ENCODE results near the gene BCAP31. TPM values are rescaled to one million over a fixed set of nuclear protein-coding genes. Genes with fewer than 3 reads are reported as not detected.
A peak's percentile ranks its signal among the peaks of the same experiment; 100 is the strongest.

Gene BCAP31
- total and polyA plus RNA-seq, 2 of the 13 experiments (the other 11 are each of a cell fraction or from before 2014, with no cell fraction given), result 139 to 178 TPM

- DNase-seq (ENCODE audit: low spot score) (no peak), FAIRE-seq (no peak), ATAC-seq (no peak; the same call in 2 of the 3 replicates)
- ChIA-PET POLR2A (no interaction called here), CTCF (ENCODE audit: low intra/inter-chr PET ratio, low total read pairs) (no interaction called here)
- in situ Hi-C loops (cut with HindIII; ENCODE audit: extremely low pct_ligation_motif_present, low pct_unique_long_range_greater_than_20kb), result no loop called here
- Histone ChIP-seq H3K79me2 (ENCODE audit: insufficient read depth, low read length) (no peaks in the 10 kb centered on the region), H2AFZ (ENCODE audit: low read length) (no peak overlapping the region), H4K20me1 (ENCODE audit: insufficient read depth, low read length) (no peaks in the 10 kb centered on the region), H3K36me3 (replicated peaks in 1 of 2; ENCODE audit: control insufficient read depth in 1 of 2, insufficient read depth in 2 of 2, low read length in 2 of 2) (no peaks in the 10 kb centered on the region), H3K9me3 (ENCODE audit: low read length) (no peaks in the 10 kb centered on the region), H3K27ac (ENCODE audit: extremely low read length, insufficient read depth, low read length) (no peak overlapping the region), H3K27me3 (ENCODE audit: control insufficient read depth in 1 of 2, insufficient read depth in 2 of 2, low read length in 2 of 2) (no peaks in the 10 kb centered on the region), H3K4me3 (replicated peaks in 1 of 3; ENCODE audit: insufficient read depth in 1 of 3, low read depth in 2 of 3, low read length in 3 of 3) (no peak overlapping the region), H3K4me2 (ENCODE audit: low read depth, low read length) (no peak overlapping the region), H3K4me1 (ENCODE audit: insufficient read depth, low read length) (no peaks in the 10 kb centered on the region), H3K9ac (ENCODE audit: insufficient read depth, low read depth, low read length) (no peak overlapping the region)
- WGBS (ENCODE audit: low lambda C conversion rate), result 81% methylated on average over 10 of the region's 38 CpGs
- BruUV-seq (replicated peaks), result TSS peak; percentile 44
- intact Hi-C loops (cut with micrococcal nuclease; ENCODE audit: unreplicated experiment), result no loop called here
- TF ChIP-seq ZNF232 (CRISPR knock-in tag; IDR thresholded peaks at IDR 0.05; ENCODE audit: borderline replicate concordance) (no peak), ZNF614 (CRISPR knock-in tag; IDR thresholded peaks at IDR 0.05; ENCODE audit: borderline replicate concordance) (no peak), IKZF5 (CRISPR knock-in tag; IDR thresholded peaks at IDR 0.05) (no peak), ADNP (CRISPR knock-in tag; IDR thresholded peaks at IDR 0.05) (no peak), SRY (CRISPR knock-in tag; IDR thresholded peaks at IDR 0.05) (no peak), KLF9 (CRISPR knock-in tag; IDR thresholded peaks at IDR 0.05; ENCODE audit: low read depth) (no peak), MEIS1 (CRISPR knock-in tag; IDR thresholded peaks at IDR 0.05; ENCODE audit: borderline replicate concordance) (no peak), ZNF33B (CRISPR knock-in tag; IDR thresholded peaks at IDR 0.05) (no peak), ZNF318 (CRISPR knock-in tag; IDR thresholded peaks at IDR 0.05) (no peak), ZBTB33 (CRISPR knock-in tag; IDR thresholded peaks at IDR 0.05) (peak; percentile 86; the same call in 1 of the 2 replicates), ZBTB1 (CRISPR knock-in tag; IDR thresholded peaks at IDR 0.05; ENCODE audit: borderline replicate concordance) (no peak)
These were observed 20.3 kb upstream of the BCAP31 start for GRCh38 chrX:153744210-153745066.

Data from HepG2 (cell line).